HCT116 (cell line): ENCODE measurements around the gene PRKACA.

Source experiments
- CBX3 ChIP-seq: IDR thresholded peaks from 2 replicates; pipeline ENCODE4 v1.6.1; 2012; ENCODE audit warnings: low read depth
- CTCF ChIP-seq, 3 experiments: fragments of 200-600 bp in 1 of 3; sonication (generic) in 1 of 3; IDR thresholded peaks in 2 of 3; conservative IDR thresholded peaks in 1 of 3; 2 replicates each; pipeline ENCODE4 v1.5.1; 2012 to 2017; ENCODE audit warnings: low read depth in 2 of 3, low read length in 2 of 3, antibody characterized with exemption in 1 of 3, borderline replicate concordance in 1 of 3, control low read depth in 1 of 3, mild to moderate bottlenecking in 1 of 3, mixed read lengths in 1 of 3, mixed run types in 1 of 3, moderate library complexity in 1 of 3; ENCODE audit not compliant: insufficient read depth in 1 of 3
- EGR1 ChIP-seq: IDR thresholded peaks from 2 replicates; pipeline ENCODE4 v1.6.1; 2012; ENCODE audit warnings: low read depth
- ELF1 ChIP-seq: IDR thresholded peaks from 2 replicates; pipeline ENCODE4 v1.6.1; 2012; ENCODE audit warnings: low read depth, borderline replicate concordance
- EZH2 ChIP-seq: fragments of 200-600 bp; sonication (generic); IDR thresholded peaks from 2 replicates; pipeline ENCODE4 v1.6.1; 2017; ENCODE audit warnings: antibody characterized with exemption, mixed run types
- EZH2phosphoT487 ChIP-seq: fragments of 200-600 bp; IDR thresholded peaks from 2 replicates; pipeline ENCODE4 v1.6.1; 2018; ENCODE audit warnings: antibody characterized with exemption, borderline replicate concordance
- JUND ChIP-seq: IDR thresholded peaks from 2 replicates; pipeline ENCODE4 v1.6.1; 2012
- POLR2A ChIP-seq: IDR thresholded peaks from 2 replicates; pipeline ENCODE4 v1.7.0; 2011; ENCODE audit warnings: borderline replicate concordance; ENCODE audit not compliant: insufficient read depth, insufficient read length; ENCODE audit errors: extremely low read depth
- POLR2AphosphoS5 ChIP-seq: IDR thresholded peaks from 2 replicates; pipeline ENCODE4 v1.6.1; 2011; ENCODE audit warnings: mild to moderate bottlenecking, low read depth, low read length, moderate library complexity
- SIN3A ChIP-seq: IDR thresholded peaks from 2 replicates; pipeline ENCODE4 v1.6.1; 2012; ENCODE audit warnings: low read depth
- TF ChIP-seq, protein P1 (sequence below): IDR thresholded peaks from 2 replicates; pipeline ENCODE4 v1.6.1; 2012
- TF ChIP-seq, protein P2 (sequence below): IDR thresholded peaks from 2 replicates; pipeline ENCODE4 v1.6.1; 2011; ENCODE audit warnings: mild to moderate bottlenecking, low read length, moderate library complexity; ENCODE audit not compliant: insufficient replicate concordance; ENCODE audit errors: extremely low read depth

DNA sequence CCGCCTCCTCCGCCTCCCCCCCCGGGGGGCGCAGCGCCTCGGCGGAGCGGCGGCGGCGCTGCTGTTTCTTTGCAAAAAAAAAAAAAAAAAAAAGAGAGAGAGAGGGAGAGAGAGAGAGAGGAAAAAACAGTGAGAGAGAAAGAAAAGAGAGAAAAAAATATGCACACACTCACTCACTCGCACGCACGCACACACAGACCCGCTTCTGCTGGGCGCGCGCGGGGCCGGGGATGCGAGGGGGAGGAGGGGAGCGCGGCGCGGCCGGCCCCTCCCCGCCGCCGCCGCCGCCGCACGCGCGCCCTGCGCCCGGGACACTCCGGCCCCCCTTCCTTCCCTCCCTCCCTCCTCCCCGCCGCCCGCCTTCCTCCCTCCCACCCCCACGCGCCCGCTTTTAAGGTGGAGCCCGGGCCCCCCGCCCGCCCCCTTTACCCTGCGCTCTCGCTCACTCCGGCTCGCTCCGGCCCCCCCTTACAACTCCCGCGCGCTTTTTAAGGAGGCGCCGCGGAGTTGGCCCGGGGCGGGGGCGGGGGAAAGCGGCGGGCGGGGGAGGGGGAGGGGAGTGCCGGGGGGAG is 27.0 kb downstream of the PRKACA start, which contains the start of gene SAMD1:
- TF ChIP-seq EGR1: no peak
- no peak for TF ChIP-seq CBX3
- no peak for TF ChIP-seq EZH2
- TF ChIP-seq, protein P1, sequence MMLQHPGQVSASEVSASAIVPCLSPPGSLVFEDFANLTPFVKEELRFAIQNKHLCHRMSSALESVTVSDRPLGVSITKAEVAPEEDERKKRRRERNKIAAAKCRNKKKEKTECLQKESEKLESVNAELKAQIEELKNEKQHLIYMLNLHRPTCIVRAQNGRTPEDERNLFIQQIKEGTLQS: no peak
- TF ChIP-seq CTCF (IDR thresholded peaks at IDR 0.05 in 2 of 3, conservative IDR thresholded peaks at IDR 0.05 in 1 of 3; ENCODE audit: borderline replicate concordance in 1 of 3, insufficient read depth in 1 of 3, low read depth in 2 of 3, low read length in 2 of 3): no peak
- no peak for TF ChIP-seq SIN3A
- TF ChIP-seq POLR2A: no peak
- no peak for TF ChIP-seq JUND
- TF ChIP-seq, protein P2, sequence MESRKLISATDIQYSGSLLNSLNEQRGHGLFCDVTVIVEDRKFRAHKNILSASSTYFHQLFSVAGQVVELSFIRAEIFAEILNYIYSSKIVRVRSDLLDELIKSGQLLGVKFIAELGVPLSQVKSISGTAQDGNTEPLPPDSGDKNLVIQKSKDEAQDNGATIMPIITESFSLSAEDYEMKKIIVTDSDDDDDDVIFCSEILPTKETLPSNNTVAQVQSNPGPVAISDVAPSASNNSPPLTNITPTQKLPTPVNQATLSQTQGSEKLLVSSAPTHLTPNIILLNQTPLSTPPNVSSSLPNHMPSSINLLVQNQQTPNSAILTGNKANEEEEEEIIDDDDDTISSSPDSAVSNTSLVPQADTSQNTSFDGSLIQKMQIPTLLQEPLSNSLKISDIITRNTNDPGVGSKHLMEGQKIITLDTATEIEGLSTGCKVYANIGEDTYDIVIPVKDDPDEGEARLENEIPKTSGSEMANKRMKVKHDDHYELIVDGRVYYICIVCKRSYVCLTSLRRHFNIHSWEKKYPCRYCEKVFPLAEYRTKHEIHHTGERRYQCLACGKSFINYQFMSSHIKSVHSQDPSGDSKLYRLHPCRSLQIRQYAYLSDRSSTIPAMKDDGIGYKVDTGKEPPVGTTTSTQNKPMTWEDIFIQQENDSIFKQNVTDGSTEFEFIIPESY: no peak
- no peak for TF ChIP-seq POLR2AphosphoS5
- TF ChIP-seq EZH2phosphoT487: no peak
- TF ChIP-seq ELF1: no peak
